IMR-90 (cell line): Measurements from ENCODE around the gene NUDT3.

Experiments
- BHLHE40 ChIP-seq: fragments of 150-350 bp; IDR thresholded peaks from 2 replicates; pipeline ENCODE4 v1.6.1; 2016; ENCODE audit warnings: mild to moderate bottlenecking, low read depth, low read length
- SMC3 ChIP-seq: fragments of 150-350 bp; IDR thresholded peaks from 2 replicates; pipeline ENCODE4 v1.6.1; 2016; ENCODE audit warnings: low read depth, mild to moderate bottlenecking, antibody characterized with exemption, low read length, moderate library complexity
- TF ChIP-seq, protein P1 (sequence below): conservative IDR thresholded peaks from 2 replicates; pipeline ENCODE4 v1.5.1; 2012; ENCODE audit warnings: mild to moderate bottlenecking, low read depth, low read length, improper control_type of control experiment

DNA sequence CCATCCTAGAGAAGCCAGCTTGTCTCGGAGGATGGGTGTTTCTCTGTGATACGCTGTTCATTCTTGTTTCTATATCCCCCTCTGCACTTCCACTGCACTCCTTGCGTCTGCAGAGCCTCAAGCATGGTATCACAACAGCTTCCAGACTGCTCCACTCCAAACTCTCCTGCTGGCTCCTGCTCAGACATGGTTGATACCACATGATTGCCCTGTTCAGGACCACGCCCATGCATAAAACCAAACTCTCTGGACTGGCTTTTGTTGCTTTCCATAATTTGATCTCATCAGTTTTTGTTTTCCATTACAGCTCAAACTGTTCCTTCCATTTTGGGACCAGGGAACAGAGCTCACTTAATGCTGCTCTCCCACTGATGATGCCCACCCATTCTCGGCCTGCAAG is 113.6 kb downstream of the NUDT3 start:
- TF ChIP-seq SMC3 (no peak), BHLHE40 (no peak)
- TF ChIP-seq, protein P1, sequence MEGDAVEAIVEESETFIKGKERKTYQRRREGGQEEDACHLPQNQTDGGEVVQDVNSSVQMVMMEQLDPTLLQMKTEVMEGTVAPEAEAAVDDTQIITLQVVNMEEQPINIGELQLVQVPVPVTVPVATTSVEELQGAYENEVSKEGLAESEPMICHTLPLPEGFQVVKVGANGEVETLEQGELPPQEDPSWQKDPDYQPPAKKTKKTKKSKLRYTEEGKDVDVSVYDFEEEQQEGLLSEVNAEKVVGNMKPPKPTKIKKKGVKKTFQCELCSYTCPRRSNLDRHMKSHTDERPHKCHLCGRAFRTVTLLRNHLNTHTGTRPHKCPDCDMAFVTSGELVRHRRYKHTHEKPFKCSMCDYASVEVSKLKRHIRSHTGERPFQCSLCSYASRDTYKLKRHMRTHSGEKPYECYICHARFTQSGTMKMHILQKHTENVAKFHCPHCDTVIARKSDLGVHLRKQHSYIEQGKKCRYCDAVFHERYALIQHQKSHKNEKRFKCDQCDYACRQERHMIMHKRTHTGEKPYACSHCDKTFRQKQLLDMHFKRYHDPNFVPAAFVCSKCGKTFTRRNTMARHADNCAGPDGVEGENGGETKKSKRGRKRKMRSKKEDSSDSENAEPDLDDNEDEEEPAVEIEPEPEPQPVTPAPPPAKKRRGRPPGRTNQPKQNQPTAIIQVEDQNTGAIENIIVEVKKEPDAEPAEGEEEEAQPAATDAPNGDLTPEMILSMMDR: no peak
